Activated naive CD4-positive, alpha-beta T cell treated with anti-CD3 and anti-CD28 coated beads for 36 hours (primary cell): ENCODE data around the gene FADS1. TPM values are rescaled to one million over a fixed set of nuclear protein-coding genes. Genes with fewer than 3 reads are reported as not detected.

Experiments used
- CTCF ChIA-PET: fragments of 350-600 bp; sonication (Branson Sonifier 250); formaldehyde crosslinking; loops from one replicate; lab custom pipeline; 2021; ENCODE audit warnings: antibody characterized with exemption; lab: Charles Lee
- DNase-seq: peaks from one replicate; pipeline ENCODE4 v3.0.0-alpha.2; 2020
- H3K27ac Mint-ChIP-seq: one replicate; pipeline ENCODE4 v1.8.0; 2021; ENCODE audit warnings: mild to moderate bottlenecking, mixed read lengths
- H3K27me3 Mint-ChIP-seq: one replicate; pipeline ENCODE4 v1.8.0; 2021; ENCODE audit warnings: low read depth, mixed read lengths
- H3K36me3 Mint-ChIP-seq: one replicate; pipeline ENCODE4 v1.8.0; 2021; ENCODE audit warnings: low read depth, mixed read lengths
- H3K4me1 Mint-ChIP-seq: one replicate; pipeline ENCODE4 v1.8.0; 2021; ENCODE audit warnings: low read depth, mixed read lengths
- H3K4me3 Mint-ChIP-seq: one replicate; pipeline ENCODE4 v1.8.0; 2021; ENCODE audit warnings: mild to moderate bottlenecking, moderate library complexity, mixed read lengths
- H3K9me3 Mint-ChIP-seq: one replicate; pipeline ENCODE4 v1.8.0; 2021; ENCODE audit warnings: mixed read lengths
- intact Hi-C: fragments of 100-400 bp; cut with micrococcal nuclease; formaldehyde crosslinking; loops from one replicate; pipeline ENCODE4 v1.15.1; 2023
- total RNA-seq, 2 experiments: library from RNA; stranded (reverse); gene quantifications; one replicate each; pipeline ENCODE4 v1.2.3, GENCODE V29; 2021

The FADS1 gene
- total RNA-seq, 2 experiments from 2014 or later: 12.1 to 12.8 TPM

- Mint-ChIP-seq H3K27me3 (peaks cover 3% of the 10 kb centered on the region), H3K4me3 (no peak overlapping the region), H3K9me3 (no peaks in the 10 kb centered on the region), H3K36me3 (no peaks in the 10 kb centered on the region), H3K27ac (no peak overlapping the region), H3K4me1 (peaks cover 14% of the 10 kb centered on the region)
- DNase-seq: no peak
- intact Hi-C loops: loop anchor here (1.0 kb wide), 2 partner anchors 25 to 29 kb away; no protein-coding TSS in a partner anchor
- CTCF ChIA-PET: interaction anchor here (0.5 to 1.5 kb wide), 4 partner anchors 12 to 66 kb away, joined by 3 to 7 read pairs (median 4); no protein-coding TSS in a partner anchor
These were observed 40.9 kb downstream of the FADS1 start for GRCh38 chr11:61775606-61776554.

GRCh38 chr11:61775106-61775505 is 41.7 kb downstream of the FADS1 start:
- intact Hi-C loops: no loop called here
- H3K4me1 Mint-ChIP-seq: peaks cover 14% of the 10 kb centered on the region
- peaks cover 3% of the 10 kb centered on the region for H3K27me3 Mint-ChIP-seq
- no peak overlapping the region for H3K4me3 Mint-ChIP-seq
- no peaks in the 10 kb centered on the region for H3K9me3 Mint-ChIP-seq
- H3K36me3 Mint-ChIP-seq: no peaks in the 10 kb centered on the region
- no peak for DNase-seq
- H3K27ac Mint-ChIP-seq: no peak overlapping the region
- CTCF ChIA-PET: interaction anchor here (0.7 to 1.5 kb wide), 3 partner anchors 12 to 28 kb away, joined by 3 to 7 read pairs (median 4); no protein-coding TSS in a partner anchor

- intact Hi-C loops: no loop called here
- Mint-ChIP-seq H3K36me3 (no peaks in the 10 kb centered on the region), H3K9me3 (no peaks in the 10 kb centered on the region), H3K27ac (no peak overlapping the region), H3K4me3 (no peak overlapping the region), H3K4me1 (peaks cover 14% of the 10 kb centered on the region), H3K27me3 (peaks cover 3% of the 10 kb centered on the region)
- CTCF ChIA-PET: no interaction called here
- no peak for DNase-seq
These were observed 42.4 kb downstream of the FADS1 start for GRCh38 chr11:61774411-61774810.

GRCh38 chr11:61773809-61774208 is 43.0 kb downstream of the FADS1 start:
- Mint-ChIP-seq H3K4me3 (no peak overlapping the region), H3K9me3 (no peaks in the 10 kb centered on the region)
- CTCF ChIA-PET: no interaction called here

GRCh38 chr11:61773356-61773755 is 43.4 kb downstream of the FADS1 start:
- no peaks in the 10 kb centered on the region for H3K36me3 Mint-ChIP-seq
- H3K9me3 Mint-ChIP-seq: no peaks in the 10 kb centered on the region
- intact Hi-C loops: no loop called here
- CTCF ChIA-PET: no interaction called here
- H3K27me3 Mint-ChIP-seq: peaks cover 3% of the 10 kb centered on the region
- H3K4me3 Mint-ChIP-seq: no peak overlapping the region
- H3K4me1 Mint-ChIP-seq: peaks cover 14% of the 10 kb centered on the region
- no peak overlapping the region for H3K27ac Mint-ChIP-seq
- DNase-seq: no peak

More at GRCh38 chr11:61773809-61774208, 43.0 kb downstream of the FADS1 start:
- DNase-seq: no peak
- intact Hi-C loops: no loop called here
- no peak overlapping the region for H3K27ac Mint-ChIP-seq
- H3K36me3 Mint-ChIP-seq: no peaks in the 10 kb centered on the region
- peaks cover 3% of the 10 kb centered on the region for H3K27me3 Mint-ChIP-seq
- H3K4me1 Mint-ChIP-seq: peaks cover 14% of the 10 kb centered on the region

- CTCF ChIA-PET: no interaction called here
- intact Hi-C loops: no loop called here
These were observed 44.8 kb downstream of the FADS1 start for GRCh38 chr11:61771985-61772455.

GRCh38 chr11:61771195-61771894 is 45.5 kb downstream of the FADS1 start:
- Mint-ChIP-seq H3K4me3 (no peak overlapping the region), H3K9me3 (no peaks in the 10 kb centered on the region), H3K27me3 (no peaks in the 10 kb centered on the region), H3K27ac (no peak overlapping the region), H3K36me3 (no peaks in the 10 kb centered on the region), H3K4me1 (peaks cover 2% of the 10 kb centered on the region)
- no peak for DNase-seq
- CTCF ChIA-PET: no interaction called here
- intact Hi-C loops: no loop called here

More at GRCh38 chr11:61771985-61772455, 44.8 kb downstream of the FADS1 start:
- H3K9me3 Mint-ChIP-seq: no peaks in the 10 kb centered on the region
- peaks cover 7% of the 10 kb centered on the region for H3K4me1 Mint-ChIP-seq
- no peak for DNase-seq
- no peaks in the 10 kb centered on the region for H3K27me3 Mint-ChIP-seq
- H3K4me3 Mint-ChIP-seq: no peak overlapping the region
- no peak overlapping the region for H3K27ac Mint-ChIP-seq
- H3K36me3 Mint-ChIP-seq: no peaks in the 10 kb centered on the region

GRCh38 chr11:61769946-61770683 is 46.7 kb downstream of the FADS1 start:
- H3K36me3 Mint-ChIP-seq: no peaks in the 10 kb centered on the region
- DNase-seq: no peak
- no peak overlapping the region for H3K27ac Mint-ChIP-seq
- H3K4me3 Mint-ChIP-seq: no peak overlapping the region
- H3K27me3 Mint-ChIP-seq: no peaks in the 10 kb centered on the region
- H3K9me3 Mint-ChIP-seq: no peaks in the 10 kb centered on the region
- intact Hi-C loops: no loop called here
- CTCF ChIA-PET: no interaction called here
- H3K4me1 Mint-ChIP-seq: peaks cover 1% of the 10 kb centered on the region

GRCh38 chr11:61769169-61769920 is 47.5 kb downstream of the FADS1 start:
- Mint-ChIP-seq H3K4me1 (peaks cover 1% of the 10 kb centered on the region), H3K9me3 (no peaks in the 10 kb centered on the region), H3K27me3 (no peaks in the 10 kb centered on the region), H3K27ac (no peak overlapping the region), H3K4me3 (no peak overlapping the region), H3K36me3 (no peaks in the 10 kb centered on the region)
- intact Hi-C loops: no loop called here
- CTCF ChIA-PET: interaction anchor here (1.1 kb wide), 1 partner anchor 28 kb away, joined by 3 read pairs; no protein-coding TSS in a partner anchor
- no peak for DNase-seq

GRCh38 chr11:61768376-61769076 is 48.3 kb downstream of the FADS1 start:
- Mint-ChIP-seq H3K36me3 (no peaks in the 10 kb centered on the region), H3K27ac (no peak overlapping the region), H3K9me3 (no peaks in the 10 kb centered on the region), H3K27me3 (no peaks in the 10 kb centered on the region), H3K4me3 (no peak overlapping the region), H3K4me1 (peaks cover 1% of the 10 kb centered on the region)
- CTCF ChIA-PET: interaction anchor here (1.1 kb wide), 1 partner anchor 29 kb away, joined by 3 read pairs; no protein-coding TSS in a partner anchor
- intact Hi-C loops: no loop called here
- no peak for DNase-seq

- CTCF ChIA-PET: no interaction called here
- Mint-ChIP-seq H3K27ac (no peak overlapping the region), H3K36me3 (no peaks in the 10 kb centered on the region), H3K27me3 (no peaks in the 10 kb centered on the region), H3K4me3 (no peak overlapping the region), H3K4me1 (no peaks in the 10 kb centered on the region), H3K9me3 (no peaks in the 10 kb centered on the region)
- DNase-seq: no peak
- intact Hi-C loops: no loop called here
These were observed 50.4 kb downstream of the FADS1 start for GRCh38 chr11:61766353-61766841.
